HepG2 (cell line): ENCODE data around the gene ZSWIM9. TPM values are rescaled to one million over a fixed set of nuclear protein-coding genes. Genes with fewer than 3 reads are reported as not detected.
"Not testable (repeated sequence)": the region's sequence is repeated elsewhere in the genome, so short reads cannot be mapped to it uniquely, and the experiment has no call there.

Experiments used
- ATAC-seq: fragments of 200-7000 bp; cut with Tn5 transposase; 3 replicates; pipeline ENCODE4 v1.9.1; 2020; ENCODE audit warnings: mild to moderate bottlenecking, moderate library complexity
- BruUV-seq: library from RNA; stranded (reverse); fragments of 400-500 nt; replicated peaks from 2 replicates; lab custom pipeline; 2021; lab: Mats Ljungman, UMichigan
- CTCF ChIA-PET: fragments of 300-600 bp; formaldehyde crosslinking; extraction: SDS; loops from one replicate; lab custom pipeline; 2021; ENCODE audit warnings: low total read pairs, inconsistent platforms, low intra/inter-chr PET ratio; lab: Yijun Ruan, JAX
- POLR2A ChIA-PET: fragments of 350-600 bp; sonication (Branson Sonifier 250); formaldehyde crosslinking; loops from one replicate; lab custom pipeline; 2020; ENCODE audit warnings: antibody characterized with exemption, inconsistent platforms; lab: Yijun Ruan, JAX
- DNase-seq: peaks from one replicate; pipeline ENCODE4 v3.0.0-alpha.2; 2015; ENCODE audit warnings: low spot score
- FAIRE-seq: peaks from 3 replicates; lab custom pipeline; 2011; peaks lifted over from hg19 to GRCh38; lab: Jason Lieb, UNC
- H2AFZ ChIP-seq: one replicate; pipeline ENCODE4 v1.6.1; 2011; ENCODE audit warnings: low read length, inconsistent platforms
- H3K27ac ChIP-seq: fragments of 300-600 bp; 3 replicates; pipeline ENCODE4 v1.8.0; 2011; ENCODE audit warnings: mixed run types, mild to moderate bottlenecking, mixed read lengths, low read length, inconsistent platforms; ENCODE audit not compliant: insufficient read depth; ENCODE audit errors: extremely low read length
- H3K27me3 ChIP-seq, 2 experiments: fragments of 200-600 bp in 1 of 2; 2 replicates in 1 of 2; 3 replicates in 1 of 2; pipeline versions ENCODE4 v1.6.0 to v1.8.0; 2011; ENCODE audit warnings: low read length in 2 of 2, mild to moderate bottlenecking in 2 of 2, moderate library complexity in 2 of 2, inconsistent platforms in 1 of 2; ENCODE audit not compliant: insufficient read depth in 2 of 2, control insufficient read depth in 1 of 2
- H3K36me3 ChIP-seq, 2 experiments: fragments of 200-600 bp in 1 of 2; replicated peaks in 1 of 2; 2 replicates in 1 of 2; 3 replicates in 1 of 2; pipeline versions ENCODE4 v1.5.1 to v1.8.0; 2011; ENCODE audit warnings: low read length in 2 of 2, inconsistent platforms in 1 of 2; ENCODE audit not compliant: insufficient read depth in 2 of 2, control insufficient read depth in 1 of 2
- H3K4me1 ChIP-seq: 2 replicates; pipeline ENCODE4 v1.5.1; 2012; ENCODE audit warnings: low read length, inconsistent platforms; ENCODE audit not compliant: insufficient read depth
- H3K4me2 ChIP-seq: 2 replicates; pipeline ENCODE4 v1.6.0; 2011; ENCODE audit warnings: low read depth, low read length, inconsistent platforms
- H3K4me3 ChIP-seq, 3 experiments: fragments of 200-600 bp in 1 of 3; sonication (generic), shearing (Covaris generic) in 1 of 3; replicated peaks in 1 of 3; 2 replicates each; pipeline ENCODE4 v1.5.1; 2011 to 2016; ENCODE audit warnings: low read length in 3 of 3, inconsistent platforms in 2 of 3, low read depth in 2 of 3, mild to moderate bottlenecking in 2 of 3, control low read depth in 1 of 3, mixed read lengths in 1 of 3; ENCODE audit not compliant: insufficient read depth in 1 of 3
- H3K79me2 ChIP-seq: one replicate; pipeline ENCODE4 v1.6.1; 2011; ENCODE audit warnings: low read length, inconsistent platforms; ENCODE audit not compliant: insufficient read depth
- H3K9ac ChIP-seq: 2 replicates; pipeline ENCODE4 v1.6.0; 2011; ENCODE audit warnings: mild to moderate bottlenecking, low read depth, low read length, inconsistent platforms; ENCODE audit not compliant: insufficient read depth
- H3K9me3 ChIP-seq: 2 replicates; pipeline ENCODE4 v1.5.1; 2012; ENCODE audit warnings: mild to moderate bottlenecking, low read length
- H4K20me1 ChIP-seq: 2 replicates; pipeline ENCODE4 v1.6.0; 2011; ENCODE audit warnings: inconsistent platforms, mild to moderate bottlenecking, low read length, moderate library complexity; ENCODE audit not compliant: insufficient read depth
- MAF1 ChIP-seq: sonication (generic); formaldehyde crosslinking; IDR thresholded peaks from 2 replicates; pipeline ENCODE4 v1.5.0; 2020; ENCODE audit warnings: missing genetic modification reagents, borderline replicate concordance
- WGBS: methylation state at CpG from one replicate; pipeline ENCODE4 v1.1.6; 2017; ENCODE audit warnings: low lambda C conversion rate; 5-methylcytosine and 5-hydroxymethylcytosine counted together
- in situ Hi-C: cut with HindIII; loops from 2 replicates; pipeline ENCODE4 v1.10.0; 2017; ENCODE audit warnings: low pct_unique_long_range_greater_than_20kb; ENCODE audit not compliant: extremely low pct_ligation_motif_present
- intact Hi-C: fragments of 100-400 bp; cut with micrococcal nuclease; formaldehyde crosslinking; loops from one replicate; pipeline ENCODE4 v1.10.0; 2022; ENCODE audit not compliant: unreplicated experiment
- polyA plus RNA-seq, 8 experiments: library from polyadenylated mRNA; depleted of rRNA in 3 of 8; stranded (reverse) in 7 of 8; unstranded in 1 of 8; fragments of >200 nt; fragmentation: Illumina TruSeq in 4 of 8; extraction: Trizol in 4 of 8; gene quantifications; 2 replicates each; pipeline versions ENCODE4 v1.2.1 to v1.2.3, GENCODE V29; 2011 to 2016; ENCODE audit warnings: low read depth in 4 of 8, missing spikeins in 1 of 8, mixed read lengths in 1 of 8; ENCODE audit not compliant: insufficient read depth in 1 of 8
- total RNA-seq, 5 experiments: library from RNA; depleted of rRNA; stranded (reverse); fragments of >200 nt; fragmentation: Illumina TruSeq; extraction: Trizol; gene quantifications; 2 replicates each; pipeline ENCODE4 v1.2.3, GENCODE V29; 2016; ENCODE audit warnings: low read depth in 1 of 5
- TF ChIP-seq, protein P1 (sequence below), 2 experiments: sonication (generic) in 1 of 2; formaldehyde crosslinking in 1 of 2; IDR thresholded peaks; 2 replicates each; pipeline versions ENCODE4 v1.4.0 to v1.6.1; 2018 to 2020; ENCODE audit warnings: missing genetic modification reagents in 2 of 2, borderline replicate concordance in 1 of 2, low read depth in 1 of 2, mild to moderate bottlenecking in 1 of 2, missing biosample characterization in 1 of 2
- TF ChIP-seq, protein P2 (sequence below): sonication (generic); formaldehyde crosslinking; IDR thresholded peaks from 2 replicates; pipeline ENCODE4 v1.8.1; 2023; ENCODE audit warnings: mild to moderate bottlenecking, moderate library complexity, missing genetic modification reagents
- TF ChIP-seq, protein P3 (sequence below): sonication (generic); formaldehyde crosslinking; IDR thresholded peaks from 2 replicates; pipeline ENCODE4 v1.4.0; 2020; ENCODE audit warnings: missing genetic modification reagents

ZSWIM9 gene
- total and polyA plus RNA-seq, 2 of the 13 experiments (the other 11 are each of a cell fraction or from before 2014, with no cell fraction given): 0.18 to 1.1 TPM

DNA sequence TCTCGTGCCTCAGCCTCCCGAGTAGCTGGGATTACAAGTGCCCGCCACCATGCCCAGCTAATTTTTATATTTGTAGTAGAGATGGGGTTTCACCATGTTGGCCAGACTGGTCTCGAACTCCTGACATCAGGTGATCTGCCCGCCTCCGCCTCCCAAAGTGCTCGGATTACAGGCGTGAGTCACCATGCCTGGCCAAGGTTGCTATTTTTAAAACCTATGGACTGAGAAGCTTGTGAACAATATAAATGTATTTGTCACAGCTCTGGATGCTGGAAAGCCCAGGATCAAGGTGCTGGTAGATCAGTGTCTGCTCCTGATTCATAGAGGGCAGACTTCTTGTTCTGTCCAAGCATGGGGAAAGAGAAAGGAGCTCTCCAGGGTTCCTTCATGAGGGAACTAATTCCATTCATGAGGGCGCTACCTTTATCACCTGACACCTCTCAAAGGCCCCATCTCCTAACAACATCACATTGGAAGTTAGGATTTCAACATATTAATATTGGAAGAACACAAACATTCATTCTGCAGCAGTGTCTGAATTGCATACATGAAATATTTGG is 69.2 kb downstream of the ZSWIM9 start (continued):
- TF ChIP-seq, protein P1, sequence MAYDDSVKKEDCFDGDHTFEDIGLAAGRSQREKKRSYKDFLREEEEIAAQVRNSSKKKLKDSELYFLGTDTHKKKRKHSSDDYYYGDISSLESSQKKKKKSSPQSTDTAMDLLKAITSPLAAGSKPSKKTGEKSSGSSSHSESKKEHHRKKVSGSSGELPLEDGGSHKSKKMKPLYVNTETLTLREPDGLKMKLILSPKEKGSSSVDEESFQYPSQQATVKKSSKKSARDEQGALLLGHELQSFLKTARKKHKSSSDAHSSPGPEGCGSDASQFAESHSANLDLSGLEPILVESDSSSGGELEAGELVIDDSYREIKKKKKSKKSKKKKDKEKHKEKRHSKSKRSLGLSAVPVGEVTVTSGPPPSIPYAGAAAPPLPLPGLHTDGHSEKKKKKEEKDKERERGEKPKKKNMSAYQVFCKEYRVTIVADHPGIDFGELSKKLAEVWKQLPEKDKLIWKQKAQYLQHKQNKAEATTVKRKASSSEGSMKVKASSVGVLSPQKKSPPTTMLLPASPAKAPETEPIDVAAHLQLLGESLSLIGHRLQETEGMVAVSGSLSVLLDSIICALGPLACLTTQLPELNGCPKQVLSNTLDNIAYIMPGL (CRISPR knock-in tag; IDR thresholded peaks at IDR 0.05; ENCODE audit: borderline replicate concordance in 1 of 2, low read depth in 1 of 2): no peak
- TF ChIP-seq, protein P2, sequence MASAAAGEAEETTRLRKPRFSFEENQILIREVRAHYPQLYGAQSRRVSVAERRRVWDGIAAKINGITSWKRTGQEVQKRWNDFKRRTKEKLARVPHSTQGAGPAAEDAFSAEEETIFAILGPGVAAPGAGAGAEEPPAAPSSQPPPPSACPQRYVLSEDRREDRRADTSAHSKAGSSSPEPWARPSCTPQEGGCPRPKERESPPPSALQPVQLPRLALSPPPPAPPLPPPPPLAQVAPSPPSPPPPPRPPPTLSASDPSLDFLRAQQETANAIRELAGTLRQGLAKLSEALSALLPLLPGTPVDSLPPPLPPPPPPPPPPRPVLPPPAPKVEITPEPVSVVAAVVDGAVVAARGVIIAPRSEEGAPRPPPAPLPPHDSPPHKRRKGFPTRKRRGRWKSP (CRISPR knock-in tag): no peak
- TF ChIP-seq MAF1 (CRISPR knock-in tag): no peak
- TF ChIP-seq, protein P3, sequence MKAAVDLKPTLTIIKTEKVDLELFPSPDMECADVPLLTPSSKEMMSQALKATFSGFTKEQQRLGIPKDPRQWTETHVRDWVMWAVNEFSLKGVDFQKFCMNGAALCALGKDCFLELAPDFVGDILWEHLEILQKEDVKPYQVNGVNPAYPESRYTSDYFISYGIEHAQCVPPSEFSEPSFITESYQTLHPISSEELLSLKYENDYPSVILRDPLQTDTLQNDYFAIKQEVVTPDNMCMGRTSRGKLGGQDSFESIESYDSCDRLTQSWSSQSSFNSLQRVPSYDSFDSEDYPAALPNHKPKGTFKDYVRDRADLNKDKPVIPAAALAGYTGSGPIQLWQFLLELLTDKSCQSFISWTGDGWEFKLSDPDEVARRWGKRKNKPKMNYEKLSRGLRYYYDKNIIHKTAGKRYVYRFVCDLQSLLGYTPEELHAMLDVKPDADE (CRISPR knock-in tag): no peak

DNA sequence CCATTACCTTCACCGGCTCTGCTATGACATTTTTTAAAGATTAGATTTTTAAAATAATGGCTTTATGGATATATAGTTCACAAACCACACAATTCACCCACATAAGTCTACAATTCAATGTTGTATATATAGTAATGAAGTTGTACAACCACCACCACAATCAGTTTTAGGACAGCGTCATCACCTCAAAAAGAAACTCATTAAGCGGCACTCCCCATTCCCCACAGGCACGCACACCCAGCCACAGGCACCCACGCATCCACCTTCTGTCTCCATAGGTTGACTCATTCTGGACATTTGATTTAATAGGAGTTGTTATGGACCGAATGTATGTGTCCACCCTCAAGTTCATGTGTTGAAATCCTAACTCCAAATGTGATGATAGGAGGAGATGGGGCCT is 71.3 kb downstream of the ZSWIM9 start:
- H3K79me2 ChIP-seq, in situ Hi-C loops, CTCF ChIA-PET, H3K27ac ChIP-seq, POLR2A ChIA-PET, H3K9ac ChIP-seq, FAIRE-seq, DNase-seq, ATAC-seq, H3K4me3 ChIP-seq, H3K9me3 ChIP-seq, H3K4me2 ChIP-seq, H3K27me3 ChIP-seq, intact Hi-C loops, H3K4me1 ChIP-seq, H2AFZ ChIP-seq, H4K20me1 ChIP-seq, BruUV-seq: not testable (repeated sequence)
- 100% methylated on average over 6 of the region's 6 CpGs for WGBS
- H3K36me3 ChIP-seq: peaks cover 3 to 19% of the 10 kb centered on the region in 2 experiments; a peak in 4 of 5 replicates
